ENCODE results near the gene NCOA7.

- TF ChIP-seq GATA2 (IDR thresholded peaks at IDR 0.05; ENCODE audit: low read depth, low read length) (no peak), GATA3 (IDR thresholded peaks at IDR 0.05; ENCODE audit: low read depth, low read length) (no peak)
Observed at GRCh38 chr6:125749865-125750691, 40.7 kb upstream of the NCOA7 start.

Data from SH-SY5Y (cell line).